Thymus (tissue), 11 donors: ENCODE data around the gene PMF1. TPM values are rescaled to one million over a fixed set of nuclear protein-coding genes. Genes with fewer than 3 reads are reported as not detected.

ENCODE experiments used
- DNase-seq, 9 donors: peaks; one replicate each; pipeline ENCODE4 v3.0.0-alpha.2; 2013; ENCODE audit warnings: low spot score in 9 of 9, low read depth in 6 of 9, missing footprints in 1 of 9
- H3K27ac ChIP-seq, 2 donors: one replicate each; pipeline ENCODE4 v1.5.1; 2013; ENCODE audit warnings: control low read depth in 1 of 2, low read depth in 1 of 2, low read length in 1 of 2, mild to moderate bottlenecking in 1 of 2, moderate library complexity in 1 of 2
- H3K27me3 ChIP-seq, 2 donors: one replicate each; pipeline ENCODE4 v1.5.1; 2013; ENCODE audit warnings: low read length in 1 of 2; ENCODE audit not compliant: control insufficient read depth in 2 of 2, insufficient read depth in 1 of 2
- H3K36me3 ChIP-seq, 2 donors: one replicate each; pipeline ENCODE4 v1.5.1; 2013; ENCODE audit warnings: low read length in 1 of 2, mild to moderate bottlenecking in 1 of 2, moderate library complexity in 1 of 2; ENCODE audit not compliant: control insufficient read depth in 2 of 2, insufficient read depth in 2 of 2
- H3K4me1 ChIP-seq, 2 donors: one replicate each; pipeline ENCODE4 v1.5.1; 2013; ENCODE audit warnings: low read length in 2 of 2; ENCODE audit not compliant: control insufficient read depth in 2 of 2, insufficient read depth in 2 of 2
- H3K4me3 ChIP-seq, 2 donors: one replicate each; pipeline ENCODE4 v1.5.1; 2013; ENCODE audit warnings: low read length in 2 of 2, control low read depth in 1 of 2, mild to moderate bottlenecking in 1 of 2
- H3K9me3 ChIP-seq, 2 donors: one replicate each; pipeline ENCODE4 v1.5.1; 2013; ENCODE audit warnings: low read length in 1 of 2, mild to moderate bottlenecking in 1 of 2; ENCODE audit not compliant: control insufficient read depth in 2 of 2, insufficient read depth in 1 of 2
- WGBS: extraction: QIAGEN DNeasy Blood & Tissue Kit; methylation state at CpG from one replicate; pipeline ENCODE4 v1.1.7; 2013; 5-methylcytosine and 5-hydroxymethylcytosine counted together
- polyA plus RNA-seq: library from polyadenylated mRNA; stranded (reverse); fragments of 200-250 nt; gene quantifications from one replicate; pipeline ENCODE4 v1.2.3, GENCODE V29; 2013
- total RNA-seq: library from RNA; stranded (reverse); fragments of 120-200 nt; gene quantifications from one replicate; pipeline ENCODE4 v1.2.4, GENCODE V29; 2013
- donor health status: healthy.

PMF1 gene
- total and polyA plus RNA-seq, 2 donors, result 56.8 to 67.4 TPM

DNA sequence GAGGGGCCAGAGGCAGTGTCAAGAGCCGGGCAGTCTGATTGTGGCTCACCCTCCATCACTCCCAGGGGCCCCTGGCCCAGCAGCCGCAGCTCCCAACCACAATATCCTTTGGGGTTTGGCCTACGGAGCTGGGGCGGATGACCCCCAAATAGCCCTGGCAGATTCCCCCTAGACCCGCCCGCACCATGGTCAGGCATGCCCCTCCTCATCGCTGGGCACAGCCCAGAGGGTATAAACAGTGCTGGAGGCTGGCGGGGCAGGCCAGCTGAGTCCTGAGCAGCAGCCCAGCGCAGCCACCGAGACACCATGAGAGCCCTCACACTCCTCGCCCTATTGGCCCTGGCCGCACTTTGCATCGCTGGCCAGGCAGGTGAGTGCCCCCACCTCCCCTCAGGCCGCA lies 29.1 kb downstream of the PMF1 start, which contains the start of gene BGLAP:
TSS of gene BGLAP (plus strand) at position 259 of the 400 bp plus-strand sequence. CDS start at position 307, 48 bp downstream.
- Histone ChIP-seq H3K9me3 (no peaks in the 10 kb centered on the region), H3K27me3 (peaks cover 5 to 25% of the 10 kb centered on the region in 2 donors), H3K36me3 (peaks cover 22 to 28% of the 10 kb centered on the region in 2 donors), H3K4me3 (no peak within 1 kb of the TSS), H3K27ac (no peak within 1 kb of the TSS), H3K4me1 (peaks cover 6 to 16% of the 10 kb centered on the region in 2 donors)
- DNase-seq, result no peak
- WGBS, result 91% methylated on average over 14 of the region's 14 CpGs

DNA sequence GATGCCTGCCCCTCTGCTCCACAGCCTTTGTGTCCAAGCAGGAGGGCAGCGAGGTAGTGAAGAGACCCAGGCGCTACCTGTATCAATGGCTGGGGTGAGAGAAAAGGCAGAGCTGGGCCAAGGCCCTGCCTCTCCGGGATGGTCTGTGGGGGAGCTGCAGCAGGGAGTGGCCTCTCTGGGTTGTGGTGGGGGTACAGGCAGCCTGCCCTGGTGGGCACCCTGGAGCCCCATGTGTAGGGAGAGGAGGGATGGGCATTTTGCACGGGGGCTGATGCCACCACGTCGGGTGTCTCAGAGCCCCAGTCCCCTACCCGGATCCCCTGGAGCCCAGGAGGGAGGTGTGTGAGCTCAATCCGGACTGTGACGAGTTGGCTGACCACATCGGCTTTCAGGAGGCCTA lies 29.9 kb downstream of the PMF1 start:
- H3K27ac ChIP-seq, result no peak overlapping the region
- no peak overlapping the region for H3K4me3 ChIP-seq
- peaks cover 6 to 16% of the 10 kb centered on the region in 2 donors for H3K4me1 ChIP-seq
- H3K9me3 ChIP-seq, result no peaks in the 10 kb centered on the region
- peaks cover 21 to 28% of the 10 kb centered on the region in 2 donors for H3K36me3 ChIP-seq
- 91% methylated on average over 10 of the region's 10 CpGs for WGBS
- H3K27me3 ChIP-seq, result peaks cover 5 to 25% of the 10 kb centered on the region in 2 donors
- DNase-seq, result no peak

DNA sequence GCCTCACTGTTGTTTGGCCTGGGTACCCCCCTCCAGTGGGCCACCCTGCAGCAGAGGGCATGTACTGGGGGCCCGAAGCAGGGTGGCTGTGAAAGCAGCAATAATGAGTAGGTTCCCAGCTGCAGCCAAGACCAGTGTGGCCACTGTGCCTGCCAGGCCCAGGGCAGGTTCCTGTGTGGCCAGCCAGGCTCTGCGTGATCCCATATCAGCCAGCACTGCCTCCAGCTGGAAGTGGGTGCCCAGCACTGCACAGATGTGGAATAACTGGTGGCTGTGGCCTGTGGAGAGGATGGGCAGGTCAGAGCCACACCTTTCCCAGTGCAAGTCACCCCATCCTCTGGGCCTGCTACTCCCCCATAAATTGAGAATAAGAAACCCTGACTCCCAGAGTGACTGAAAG lies 31.3 kb downstream of the PMF1 start:
- peaks cover 6 to 16% of the 10 kb centered on the region in 2 donors for H3K4me1 ChIP-seq
- no peak for DNase-seq
- no peaks in the 10 kb centered on the region for H3K9me3 ChIP-seq
- peaks cover 11 to 25% of the 10 kb centered on the region in 2 donors for H3K36me3 ChIP-seq
- 98% methylated on average over 2 of the region's 2 CpGs for WGBS
- H3K27me3 ChIP-seq, result peaks cover 5 to 25% of the 10 kb centered on the region in 2 donors
- H3K27ac ChIP-seq, result no peak overlapping the region
- H3K4me3 ChIP-seq, result no peak overlapping the region

DNA sequence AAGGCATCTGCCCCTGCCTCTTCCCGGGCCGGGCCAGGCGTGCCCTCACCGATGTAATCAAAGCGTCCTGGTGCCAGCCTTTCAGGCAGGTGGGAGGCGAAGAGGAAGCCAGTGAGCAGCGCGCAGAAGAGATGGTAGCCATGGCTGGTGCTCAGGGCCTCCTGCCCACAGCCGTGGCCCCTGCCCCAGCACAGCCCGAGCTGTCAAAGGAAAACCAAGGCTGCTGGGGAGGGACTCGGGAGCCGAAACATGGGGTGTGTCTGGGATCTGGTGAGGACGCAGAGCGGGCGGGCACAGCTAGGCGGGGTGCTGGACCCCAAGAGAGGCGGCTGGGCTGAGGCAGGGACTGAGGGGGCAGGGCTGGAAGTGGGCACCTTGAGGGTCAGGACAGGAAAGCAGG lies 31.9 kb downstream of the PMF1 start:
- Histone ChIP-seq H3K27ac (no peak overlapping the region), H3K9me3 (no peaks in the 10 kb centered on the region), H3K4me1 (peaks cover 6 to 16% of the 10 kb centered on the region in 2 donors), H3K4me3 (no peak overlapping the region), H3K27me3 (peaks cover 5 to 25% of the 10 kb centered on the region in 2 donors), H3K36me3 (peaks cover 12 to 25% of the 10 kb centered on the region in 2 donors)
- 97% methylated on average over 17 of the region's 17 CpGs for whole genome bisulfite sequencing
- DNase-seq, result no peak

DNA sequence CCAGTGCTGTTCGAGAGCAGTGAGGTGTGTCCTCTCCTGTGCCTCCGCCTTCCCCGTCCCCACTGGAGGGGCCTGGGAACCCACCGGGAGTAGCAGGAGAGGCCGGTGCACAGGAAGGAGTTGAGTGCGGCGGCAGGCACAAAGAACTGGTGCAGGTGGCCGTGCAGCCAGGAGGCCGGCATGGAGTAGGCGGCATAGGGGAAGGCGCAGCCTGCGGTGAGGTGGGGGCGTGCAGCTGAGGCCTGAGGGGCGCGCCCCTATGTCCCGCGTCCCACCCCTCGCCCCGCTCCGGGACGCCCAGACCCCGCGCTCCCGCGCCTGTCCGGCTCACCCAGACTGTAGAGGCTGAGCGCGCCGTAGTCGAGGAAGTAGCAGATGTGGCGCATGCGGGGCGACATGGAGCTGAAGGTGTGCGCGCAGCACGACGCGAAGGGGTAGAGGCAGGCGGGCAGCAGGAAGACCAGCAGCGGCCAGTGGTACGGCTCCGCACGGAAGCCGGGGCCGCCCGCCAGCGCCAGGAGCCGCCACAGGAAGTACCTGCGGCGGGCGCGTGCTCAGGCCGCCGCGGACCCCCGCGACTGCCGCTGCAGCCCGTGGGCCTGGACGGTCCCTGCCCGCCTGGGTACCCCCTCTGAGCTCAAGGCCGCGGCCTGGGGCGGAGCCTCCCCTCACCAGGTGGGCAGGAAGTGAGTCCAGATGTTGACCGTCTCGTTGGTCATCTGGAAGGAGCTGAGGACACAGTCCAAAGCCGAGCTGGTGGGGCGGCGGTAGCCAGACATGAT lies 32.8 kb downstream of the PMF1 start:
- peak in 3 of 9 donors; percentile 11 to 51 (median 28) for DNase-seq
- peaks cover 21 to 30% of the 10 kb centered on the region in 2 donors for H3K36me3 ChIP-seq
- 6% methylated on average over 69 of the region's 69 CpGs for WGBS
- H3K4me3 ChIP-seq, result peak overlapping the region in 1 of 2 donors; percentile 14
- peaks cover 6 to 16% of the 10 kb centered on the region in 2 donors for H3K4me1 ChIP-seq
- H3K9me3 ChIP-seq, result no peaks in the 10 kb centered on the region
- H3K27ac ChIP-seq, result no peak overlapping the region
- peaks cover 5 to 25% of the 10 kb centered on the region in 2 donors for H3K27me3 ChIP-seq

DNA sequence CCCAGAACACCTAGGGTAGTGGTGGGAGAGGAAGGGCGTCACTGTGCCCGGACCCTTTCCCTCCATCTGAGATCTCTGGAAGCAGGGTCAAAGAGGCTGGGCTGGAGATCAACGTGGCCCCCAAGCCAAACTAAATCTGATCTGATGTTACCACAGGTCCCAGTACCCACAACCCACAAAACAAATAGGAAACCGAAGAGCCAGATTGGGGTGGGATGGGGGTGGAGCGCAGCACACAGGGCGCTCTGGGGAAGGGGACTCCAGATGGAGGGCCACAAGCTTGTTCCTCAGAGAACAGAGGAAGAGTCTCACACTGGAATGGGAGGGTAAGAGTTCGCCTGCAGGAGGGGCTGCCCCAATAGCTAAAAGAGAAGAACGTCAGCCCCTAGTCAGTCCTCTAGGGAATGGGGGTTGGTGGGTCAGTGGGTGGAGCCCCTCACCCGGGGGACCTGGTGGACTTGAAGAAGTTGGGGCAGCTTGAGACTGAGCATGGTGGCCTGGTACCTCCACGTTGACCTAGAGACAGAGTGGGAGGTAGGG lies 33.5 kb downstream of the PMF1 start:
- H3K4me1 ChIP-seq, result peaks cover 6 to 21% of the 10 kb centered on the region in 2 donors
- DNase-seq, result no peak
- no peak overlapping the region for H3K4me3 ChIP-seq
- 48% methylated on average over 10 of the region's 10 CpGs for WGBS
- H3K27me3 ChIP-seq, result peaks cover 5 to 25% of the 10 kb centered on the region in 2 donors
- H3K36me3 ChIP-seq, result peaks cover 28 to 31% of the 10 kb centered on the region in 2 donors
- H3K9me3 ChIP-seq, result no peaks in the 10 kb centered on the region
- no peak overlapping the region for H3K27ac ChIP-seq

DNA sequence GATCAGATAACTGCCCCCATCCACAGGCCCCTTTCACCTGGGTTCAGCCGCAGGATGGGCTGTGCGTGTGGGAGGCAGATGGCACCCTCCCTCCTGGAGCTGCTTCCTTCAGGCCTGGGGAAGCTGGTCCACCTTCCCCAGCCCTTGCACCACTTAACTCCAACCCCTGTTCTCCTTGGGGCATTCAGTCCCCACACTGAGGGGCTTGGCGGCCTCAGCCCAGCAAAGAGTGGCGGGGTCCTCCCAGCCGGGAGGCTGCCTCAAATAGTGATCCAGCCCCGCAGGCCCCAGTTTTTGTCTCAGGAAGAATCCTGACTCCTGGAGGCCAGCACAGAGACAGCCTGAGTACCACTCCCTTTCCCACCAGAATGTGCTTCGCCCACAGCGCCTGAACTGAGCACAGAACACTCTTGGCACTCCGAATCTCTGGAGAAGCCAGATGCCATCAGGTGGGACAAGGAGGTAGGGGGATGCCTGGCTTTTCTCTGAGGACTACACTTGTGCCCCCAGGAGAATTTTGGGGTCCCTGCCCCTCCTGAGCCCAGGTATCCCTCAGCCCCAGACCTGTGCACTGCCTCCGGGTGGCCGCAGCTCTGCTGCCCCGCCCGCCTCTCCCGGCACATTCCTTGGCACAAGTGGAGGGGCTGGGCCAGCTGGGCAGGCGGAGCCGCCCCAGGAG lies 34.1 kb downstream of the PMF1 start:
- WGBS, result 93% methylated on average over 16 of the region's 16 CpGs
- Histone ChIP-seq H3K9me3 (no peaks in the 10 kb centered on the region), H3K4me3 (no peak overlapping the region), H3K27ac (no peak overlapping the region), H3K4me1 (peaks cover 6 to 27% of the 10 kb centered on the region in 2 donors), H3K36me3 (peaks cover 34 to 35% of the 10 kb centered on the region in 2 donors), H3K27me3 (peaks cover 5 to 25% of the 10 kb centered on the region in 2 donors)
- DNase-seq, result no peak

DNA sequence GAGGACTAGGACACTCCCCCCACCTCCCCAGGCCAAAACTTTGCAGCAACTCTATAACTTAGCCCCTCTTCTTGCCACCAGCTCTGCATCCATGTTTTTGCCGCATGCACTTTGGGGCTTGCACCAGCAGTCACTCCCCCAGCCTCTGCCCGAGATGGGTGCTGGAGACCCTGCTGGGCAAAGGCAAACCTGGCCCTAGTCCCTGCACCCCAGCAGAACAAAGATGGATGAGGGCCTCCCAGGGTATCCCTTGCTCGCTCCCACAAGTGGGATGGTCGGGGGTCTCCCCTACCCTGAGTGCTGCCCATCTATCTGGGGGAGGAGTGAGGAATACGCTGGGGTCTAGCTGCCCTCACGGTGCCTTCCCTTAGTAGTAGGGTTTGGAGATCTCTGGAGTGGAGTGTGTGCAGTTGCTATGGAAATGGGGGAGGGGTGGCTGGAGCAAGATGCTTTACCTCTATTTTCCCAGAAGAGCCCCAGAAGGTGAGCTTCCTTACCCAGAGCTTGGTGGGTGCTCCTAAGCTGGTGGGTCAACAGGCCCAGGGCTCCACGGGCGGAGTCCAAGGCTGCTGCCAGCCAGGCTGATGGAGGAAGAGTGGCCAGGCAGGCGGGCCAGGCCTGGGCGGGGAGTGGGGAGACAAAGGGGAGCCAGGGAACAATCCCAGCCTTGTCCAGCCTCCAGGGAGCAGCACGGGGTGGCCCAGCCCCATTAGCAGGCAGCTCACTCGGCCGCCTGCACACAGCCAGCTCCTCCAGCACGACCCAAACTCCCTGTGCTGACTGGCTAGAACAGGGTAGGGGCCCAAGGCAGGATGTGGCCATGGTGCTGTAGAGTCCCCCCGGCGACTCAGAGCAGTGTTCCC lies 34.9 kb downstream of the PMF1 start, which contains the start of gene PAQR6:
TSS of gene PAQR6 (minus strand) at position 597 of the 863 bp plus-strand sequence. CDS start 1,325 bp downstream, outside the sequence.
- no peak within 1 kb of the TSS for H3K27ac ChIP-seq

More for the DNA sequence above, 34.9 kb downstream of the PMF1 start, which contains the start of gene PAQR6:
- Histone ChIP-seq H3K36me3 (peaks cover 42 to 43% of the 10 kb centered on the region in 2 donors), H3K4me3 (no peak within 1 kb of the TSS), H3K4me1 (peaks cover 6 to 31% of the 10 kb centered on the region in 2 donors), H3K9me3 (no peaks in the 10 kb centered on the region), H3K27me3 (peaks cover 5 to 25% of the 10 kb centered on the region in 2 donors)
- DNase-seq, result no peak
- 91% methylated on average over 16 of the region's 16 CpGs for WGBS
